Endothelial cell of umbilical vein (primary cell): Measurements from ENCODE around the gene PRRC2C. TPM values are rescaled to one million over a fixed set of nuclear protein-coding genes. Genes with fewer than 3 reads are reported as not detected.
A peak's percentile ranks its signal among the peaks of the same experiment; 100 is the strongest.

Source experiments
- BruUV-seq: library from RNA; stranded (reverse); fragments of 400-500 nt; replicated peaks from 2 replicates; lab custom pipeline; 2021; lab: Mats Ljungman, UMichigan
- CTCF ChIA-PET: fragments of 300-600, 350-600 bp; sonication (Branson Sonifier 250); formaldehyde crosslinking; loops from one replicate; lab custom pipeline; 2021; ENCODE audit warnings: antibody characterized with exemption, inconsistent platforms; lab: Charles Lee
- POLR2A ChIA-PET: fragments of 300-600, 350-600 bp; sonication (Branson Sonifier 250); formaldehyde crosslinking; loops from one replicate; lab custom pipeline; 2021; ENCODE audit warnings: antibody characterized with exemption, inconsistent platforms; lab: Charles Lee
- DNase-seq: peaks from one replicate; pipeline ENCODE4 v3.0.0-alpha.2; 2011; ENCODE audit warnings: low read depth, low spot score
- FAIRE-seq: peaks from 2 replicates; lab custom pipeline; 2011; peaks lifted over from hg19 to GRCh38; lab: Jason Lieb, UNC
- H2AFZ ChIP-seq: 2 replicates; pipeline ENCODE4 v1.6.0; 2012; ENCODE audit warnings: low read depth, low read length, control low read depth, inconsistent platforms
- H3K27ac ChIP-seq: 2 replicates; pipeline ENCODE4 v1.5.1; 2011; ENCODE audit warnings: low read depth, mild to moderate bottlenecking, control low read depth, low read length, moderate library complexity; ENCODE audit not compliant: insufficient read depth
- H3K27me3 ChIP-seq, 2 experiments: 2 replicates each; pipeline versions ENCODE4 v1.6.0 to v1.6.1; 2011; ENCODE audit warnings: low read length in 2 of 2, mixed read lengths in 1 of 2; ENCODE audit not compliant: control insufficient read depth in 2 of 2, insufficient read depth in 2 of 2
- H3K36me3 ChIP-seq, 2 experiments: 2 replicates in 1 of 2; 3 replicates in 1 of 2; pipeline ENCODE4 v1.5.1; 2011; ENCODE audit warnings: low read length in 2 of 2, mild to moderate bottlenecking in 1 of 2, moderate library complexity in 1 of 2; ENCODE audit not compliant: control insufficient read depth in 2 of 2, insufficient read depth in 2 of 2; ENCODE audit errors: extremely low read depth in 1 of 2
- H3K4me1 ChIP-seq: 3 replicates; pipeline ENCODE4 v1.5.1; 2011; ENCODE audit warnings: mild to moderate bottlenecking, low read length; ENCODE audit not compliant: control insufficient read depth, insufficient read depth; ENCODE audit errors: extremely low read depth
- H3K4me2 ChIP-seq: 2 replicates; pipeline ENCODE4 v1.6.1; 2011; ENCODE audit warnings: low read length, control low read depth, mixed read lengths; ENCODE audit not compliant: insufficient read depth
- H3K4me3 ChIP-seq, 3 experiments: fragments of 200-600 bp in 1 of 3; sonication (generic), shearing (Covaris generic) in 1 of 3; replicated peaks in 1 of 3; 2 replicates each; pipeline ENCODE4 v1.5.1; 2011 to 2016; ENCODE audit warnings: control low read depth in 3 of 3, low read length in 3 of 3, mild to moderate bottlenecking in 2 of 3, inconsistent platforms in 1 of 3, low read depth in 1 of 3, moderate library complexity in 1 of 3; ENCODE audit not compliant: insufficient read depth in 1 of 3
- H3K79me2 ChIP-seq: 2 replicates; pipeline ENCODE4 v1.6.0; 2012; ENCODE audit warnings: low read length, inconsistent platforms; ENCODE audit not compliant: control insufficient read depth, insufficient read depth
- H3K9ac ChIP-seq: replicated peaks from 2 replicates; pipeline ENCODE3; 2011; ENCODE audit warnings: low read length, control low read depth; ENCODE audit not compliant: insufficient read depth; ENCODE audit errors: extremely low read depth
- H3K9me1 ChIP-seq: replicated peaks from 3 replicates; pipeline ENCODE4 v1.6.0; 2011; ENCODE audit warnings: mild to moderate bottlenecking, low read length; ENCODE audit not compliant: control insufficient read depth, insufficient read depth; ENCODE audit errors: extremely low read depth
- H3K9me3 ChIP-seq: replicated peaks from 2 replicates; pipeline ENCODE4 v1.5.1; 2012; ENCODE audit warnings: low read length, inconsistent platforms; ENCODE audit not compliant: control insufficient read depth, insufficient read depth
- H4K20me1 ChIP-seq: replicated peaks from 2 replicates; pipeline ENCODE3; 2011; ENCODE audit warnings: mild to moderate bottlenecking, low read length; ENCODE audit not compliant: control insufficient read depth, insufficient read depth; ENCODE audit errors: extremely low read depth
- CTCF ChIP-seq, 2 donors: IDR thresholded peaks; 1 replicate in 1 of 2; 2 replicates in 1 of 2; pipeline ENCODE4 v1.5.1; 2011; ENCODE audit warnings: low read length in 2 of 2, mild to moderate bottlenecking in 2 of 2, moderate library complexity in 2 of 2, control low read depth in 1 of 2, inconsistent platforms in 1 of 2, low read depth in 1 of 2; ENCODE audit not compliant: insufficient read depth in 1 of 2; ENCODE audit errors: extremely low read depth in 1 of 2
- EZH2 ChIP-seq: IDR thresholded peaks from 2 replicates; pipeline ENCODE4 v1.6.1; 2012; ENCODE audit warnings: borderline replicate concordance, low read depth, mild to moderate bottlenecking, moderate library complexity, low read length, inconsistent platforms; ENCODE audit not compliant: severe bottlenecking
- FOS ChIP-seq: IDR thresholded peaks from 2 replicates; pipeline ENCODE4 v1.6.1; 2011; ENCODE audit warnings: mild to moderate bottlenecking, low read length, moderate library complexity, borderline replicate concordance; ENCODE audit not compliant: insufficient read depth
- GATA2 ChIP-seq: IDR thresholded peaks from 2 replicates; pipeline ENCODE4 v1.7.0; 2011; ENCODE audit warnings: low read depth, mild to moderate bottlenecking, moderate library complexity, mixed read lengths, low read length; ENCODE audit not compliant: insufficient read length, insufficient read depth
- JUN ChIP-seq: IDR thresholded peaks from 2 replicates; pipeline ENCODE4 v1.6.1; 2011; ENCODE audit warnings: borderline replicate concordance, low read depth; ENCODE audit not compliant: insufficient read length, insufficient read depth
- MAX ChIP-seq: IDR thresholded peaks from 2 replicates; pipeline ENCODE4 v1.6.1; 2011; ENCODE audit not compliant: insufficient read depth, insufficient read length
- MYC ChIP-seq: IDR thresholded peaks from one replicate; pipeline ENCODE4 v1.6.1; 2011; ENCODE audit warnings: mild to moderate bottlenecking, low read depth, low read length
- POLR2A ChIP-seq: IDR thresholded peaks from 2 replicates; pipeline ENCODE4 v1.6.1; 2012; ENCODE audit warnings: low read depth, mild to moderate bottlenecking, control low read depth, low read length
- POLR2AphosphoS5 ChIP-seq: IDR thresholded peaks from 2 replicates; pipeline ENCODE4 v1.6.1; 2012; ENCODE audit warnings: low read depth, mild to moderate bottlenecking, control low read depth, low read length, moderate library complexity; ENCODE audit not compliant: insufficient read depth
- dilution Hi-C: fragments of 300-500 bp; cut with MboI; formaldehyde crosslinking; loops from one replicate; pipeline ENCODE4 v1.15.0; 2019; ENCODE audit warnings: low sequenced_read_pairs; ENCODE audit not compliant: extremely low pct_ligation_motif_present
- intact Hi-C: fragments of 100-400 bp; cut with micrococcal nuclease; formaldehyde crosslinking; loops from one replicate; pipeline ENCODE4 v1.10.0; 2022
- polyA plus RNA-seq, 4 experiments: library from polyadenylated mRNA; depleted of rRNA in 3 of 4; stranded (reverse) in 3 of 4; unstranded in 1 of 4; fragments of >200 nt; gene quantifications; 2 replicates each; pipeline versions ENCODE4 v1.2.1 to v1.2.3, GENCODE V29; 2011 to 2012; ENCODE audit warnings: missing spikeins in 1 of 4
- total RNA-seq: library from RNA; stranded (reverse); gene quantifications from 2 replicates; pipeline ENCODE4 v1.2.3, GENCODE V29; 2021

Gene PRRC2C
- total and polyA plus RNA-seq, 2 donors (not counting 3 experiments of a cell fraction or from before 2014, with no cell fraction given) = 65.7 to 199 TPM

DNA sequence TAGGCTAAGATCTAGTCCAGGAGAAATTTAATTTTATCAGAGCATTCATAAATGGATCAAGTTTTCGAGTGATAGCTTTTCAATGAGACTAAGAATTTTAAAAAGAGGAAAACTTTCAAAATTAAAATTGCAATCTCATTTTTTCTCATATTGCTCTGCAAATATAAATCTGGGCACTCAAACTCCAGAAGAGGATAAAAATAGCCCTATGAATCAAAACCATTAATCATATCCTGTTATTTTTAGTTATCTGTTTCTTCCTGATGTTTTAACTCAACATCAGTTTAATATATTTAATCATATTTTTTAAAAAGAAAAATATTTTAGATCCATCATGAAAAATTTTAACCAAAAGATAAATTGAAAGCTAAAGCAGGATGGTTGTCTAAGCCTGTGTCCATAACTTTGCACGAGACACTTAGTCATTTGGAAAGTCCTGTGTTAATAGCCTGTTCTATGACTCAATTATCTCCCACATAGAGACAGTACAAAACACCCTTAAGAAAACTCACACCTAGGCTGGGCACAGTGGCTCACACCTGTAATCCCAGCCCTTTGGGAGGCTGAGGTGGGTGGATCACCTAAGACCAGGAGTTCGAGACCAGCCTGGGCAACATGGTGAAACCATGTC lies 17.1 kb upstream of the PRRC2C start:
- H3K27me3 ChIP-seq = no peaks in the 10 kb centered on the region
- peak overlapping the region; percentile 39 for H3K4me2 ChIP-seq
- peaks cover 10% of the 10 kb centered on the region for H3K4me1 ChIP-seq
- no peak overlapping the region for H3K4me3 ChIP-seq
- no TSS peak for BruUV-seq
- no peaks in the 10 kb centered on the region for H3K9me3 ChIP-seq
- no peak overlapping the region for H3K9ac ChIP-seq
- H4K20me1 ChIP-seq = no peaks in the 10 kb centered on the region
- peak; percentile 27 for DNase-seq
- intact Hi-C loops (loop anchor here (2.0 kb wide), 1 partner anchor 17 kb away; the partner anchor contains the start of gene PRRC2C), dilution Hi-C loops (no loop called here)
- CTCF ChIA-PET = interaction anchor here (0.7 to 1.4 kb wide), 2 partner anchors 10 to 17 kb away, joined by 3 read pairs; partner anchors contain the start of gene PRRC2C
- no peak for FAIRE-seq
- H3K79me2 ChIP-seq = no peaks in the 10 kb centered on the region
- H3K9me1 ChIP-seq = no peaks in the 10 kb centered on the region
- no peak for TF ChIP-seq POLR2AphosphoS5
- TF ChIP-seq GATA2 = no peak
- TF ChIP-seq MAX = no peak
- TF ChIP-seq FOS = peak; percentile 27
- H3K36me3 ChIP-seq = no peaks in the 10 kb centered on the region
- H2AFZ ChIP-seq = no peak overlapping the region
- H3K27ac ChIP-seq = peak overlapping the region; percentile 7
- POLR2A ChIA-PET = no interaction called here

- intact Hi-C loops = no loop called here
Observed at GRCh38 chr1:171470726-171471125, 14.6 kb upstream of the PRRC2C start.

More at GRCh38 chr1:171470726-171471125, 14.6 kb upstream of the PRRC2C start:
- Histone ChIP-seq H3K9me1 (no peaks in the 10 kb centered on the region), H4K20me1 (no peaks in the 10 kb centered on the region), H3K36me3 (no peaks in the 10 kb centered on the region), H3K9ac (no peak overlapping the region), H3K4me3 (no peak overlapping the region), H3K27ac (no peak overlapping the region), H3K9me3 (no peaks in the 10 kb centered on the region), H3K4me1 (peaks cover 10% of the 10 kb centered on the region), H2AFZ (no peak overlapping the region), H3K79me2 (no peaks in the 10 kb centered on the region), H3K27me3 (peaks cover 0 to 4% of the 10 kb centered on the region in 2 experiments), H3K4me2 (no peak overlapping the region)
- no TSS peak for BruUV-seq
- ChIA-PET POLR2A (no interaction called here), CTCF (interaction anchor here (2.2 kb wide), 1 partner anchor 15 kb away, joined by 5 read pairs; the partner anchor contains the start of gene PRRC2C)
- FAIRE-seq (no peak), DNase-seq (no peak)
- dilution Hi-C loops = no loop called here
- no peak for TF ChIP-seq CTCF (IDR thresholded peaks at IDR 0.05; ENCODE audit: extremely low read depth in 1 of 2, insufficient read depth in 1 of 2, low read depth in 1 of 2, low read length in 2 of 2)
- no peak for TF ChIP-seq POLR2A
- no peak for TF ChIP-seq FOS
- no peak for TF ChIP-seq JUN
- TF ChIP-seq POLR2AphosphoS5 = no peak
- TF ChIP-seq MAX = no peak
- no peak for TF ChIP-seq MYC
- TF ChIP-seq EZH2 = no peak
